KMS-11 (cell line): ENCODE results near the gene KRTAP9-3.
"Not testable (repeated sequence)": the region's sequence is repeated elsewhere in the genome, so short reads cannot be mapped to it uniquely, and the experiment has no call there.

Experiments
- H2AFZ ChIP-seq: fragments of 200-600 bp; sonication (generic); 2 replicates; pipeline ENCODE4 v1.6.1; 2016; ENCODE audit warnings: antibody characterized with exemption, mixed run types, low read depth
- H3K27ac ChIP-seq: fragments of 200-600 bp; sonication (generic); 2 replicates; pipeline ENCODE4 v1.6.1; 2016; ENCODE audit warnings: mild to moderate bottlenecking, mixed run types
- H3K27me3 ChIP-seq: fragments of 200-600 bp; sonication (generic); 2 replicates; pipeline ENCODE4 v1.6.1; 2017; ENCODE audit warnings: mild to moderate bottlenecking, low read depth, mixed run types, moderate library complexity; ENCODE audit not compliant: insufficient read depth
- H3K36me3 ChIP-seq: fragments of 200-600 bp; sonication (generic); 2 replicates; pipeline ENCODE4 v1.6.1; 2017; ENCODE audit warnings: mild to moderate bottlenecking, mixed run types; ENCODE audit not compliant: insufficient read depth
- H3K4me1 ChIP-seq: fragments of 200-600 bp; sonication (generic); 2 replicates; pipeline ENCODE4 v1.6.1; 2016; ENCODE audit warnings: mild to moderate bottlenecking, low read depth, mixed run types; ENCODE audit not compliant: poor library complexity, severe bottlenecking
- H3K4me2 ChIP-seq: fragments of 200-600 bp; sonication (generic); 2 replicates; pipeline ENCODE4 v1.7.0; 2016; ENCODE audit warnings: mild to moderate bottlenecking, mixed run types
- H3K4me3 ChIP-seq: fragments of 200-600 bp; sonication (generic); IDR thresholded peaks from 2 replicates; pipeline ENCODE4 v1.6.1; 2017; ENCODE audit warnings: low read depth, low read length, mixed read lengths; ENCODE audit not compliant: insufficient read depth
- H3K79me2 ChIP-seq: fragments of 200-600 bp; sonication (generic); 2 replicates; pipeline ENCODE4 v1.6.1; 2016; ENCODE audit warnings: low read depth, mixed run types; ENCODE audit not compliant: insufficient read depth
- H3K9ac ChIP-seq: fragments of 200-600 bp; sonication (generic); 2 replicates; pipeline ENCODE4 v1.6.1; 2016; ENCODE audit warnings: mild to moderate bottlenecking, mixed run types
- H4K20me1 ChIP-seq: fragments of 200-600 bp; sonication (generic); 2 replicates; pipeline ENCODE4 v1.6.1; 2016; ENCODE audit warnings: mild to moderate bottlenecking, mixed run types; ENCODE audit not compliant: insufficient read depth
- CTCF ChIP-seq: fragments of 200-600 bp; sonication (generic); conservative IDR thresholded peaks from 2 replicates; pipeline ENCODE4 v1.6.1; 2017; ENCODE audit warnings: low read depth, mild to moderate bottlenecking, antibody characterized with exemption, low read length, moderate library complexity, mixed read lengths

Gene KRTAP9-3

GRCh38 chr17:41271858-41272257 is 39.6 kb downstream of the KRTAP9-3 start:
- Histone ChIP-seq H3K27ac (no peak overlapping the region), H3K4me1 (no peaks in the 10 kb centered on the region), H3K4me2 (no peak overlapping the region), H3K27me3 (no peaks in the 10 kb centered on the region), H3K9ac (no peak overlapping the region), H4K20me1 (no peaks in the 10 kb centered on the region), H2AFZ (no peak overlapping the region), H3K4me3 (no peak overlapping the region), H3K36me3 (no peaks in the 10 kb centered on the region), H3K79me2 (no peaks in the 10 kb centered on the region)
- TF ChIP-seq CTCF, result no peak

GRCh38 chr17:41275648-41276190 is 43.5 kb downstream of the KRTAP9-3 start, which contains the start of gene KRTAP9-7:
Gene KRTAP9-7 (plus strand): TSS chr17:41275698. CDS start chr17:41275698, 0 bp downstream.
- H3K27ac ChIP-seq, H4K20me1 ChIP-seq, H3K27me3 ChIP-seq, H3K79me2 ChIP-seq, H3K4me3 ChIP-seq, H3K4me2 ChIP-seq, H3K36me3 ChIP-seq, H3K9ac ChIP-seq, H2AFZ ChIP-seq, H3K4me1 ChIP-seq: not testable (repeated sequence)

GRCh38 chr17:41278176-41278955 is 46.1 kb downstream of the KRTAP9-3 start:
- no peak overlapping the region for H3K4me2 ChIP-seq
- no peaks in the 10 kb centered on the region for H3K79me2 ChIP-seq
- no peaks in the 10 kb centered on the region for H4K20me1 ChIP-seq
- H3K36me3 ChIP-seq, result no peaks in the 10 kb centered on the region
- no peak overlapping the region for H2AFZ ChIP-seq
- H3K4me3 ChIP-seq, result no peak overlapping the region
- no peak overlapping the region for H3K27ac ChIP-seq
- H3K9ac ChIP-seq, result no peak overlapping the region
- no peak for TF ChIP-seq CTCF
- H3K27me3 ChIP-seq, result no peaks in the 10 kb centered on the region
- H3K4me1 ChIP-seq, result no peaks in the 10 kb centered on the region
